Activated CD8-positive, alpha-beta memory T cell treated with anti-CD3 and anti-CD28 coated beads, Interleukin-2, amount 10 ng/mL, durations not matched to agents 7 days and 5 days (primary cell): Measurements from ENCODE around the gene SSBP4. TPM values are rescaled to one million over a fixed set of nuclear protein-coding genes. Genes with fewer than 3 reads are reported as not detected.
A peak's percentile ranks its signal among the peaks of the same experiment; 100 is the strongest.

Source experiments
- ATAC-seq: fragments of 150-1000 bp; cut with Tn5 transposase; one replicate; pipeline ENCODE4 v1.10.0; 2021; ENCODE audit warnings: moderate library complexity
- CTCF ChIA-PET: fragments of 350-600 bp; sonication (Branson Sonifier 250); formaldehyde crosslinking; loops from one replicate; lab custom pipeline; 2021; ENCODE audit warnings: antibody characterized with exemption; lab: Charles Lee
- DNase-seq: peaks from one replicate; pipeline ENCODE4 v3.0.0-alpha.2; 2020
- H3K27ac Mint-ChIP-seq: one replicate; pipeline ENCODE4 v1.8.0; 2021; ENCODE audit warnings: mild to moderate bottlenecking, mixed read lengths
- H3K27me3 Mint-ChIP-seq: one replicate; pipeline ENCODE4 v1.8.0; 2021; ENCODE audit warnings: mixed read lengths
- H3K36me3 Mint-ChIP-seq: one replicate; pipeline ENCODE4 v1.8.0; 2021; ENCODE audit warnings: mild to moderate bottlenecking, mixed read lengths
- H3K4me1 Mint-ChIP-seq: one replicate; pipeline ENCODE4 v1.8.0; 2021; ENCODE audit warnings: mixed read lengths
- H3K4me3 Mint-ChIP-seq: one replicate; pipeline ENCODE4 v1.8.0; 2021; ENCODE audit warnings: mild to moderate bottlenecking, moderate library complexity, mixed read lengths
- H3K9me3 Mint-ChIP-seq: one replicate; pipeline ENCODE4 v1.8.0; 2022; ENCODE audit warnings: low read depth, mixed read lengths
- total RNA-seq, 2 experiments: library from RNA; stranded (reverse); gene quantifications; one replicate each; pipeline ENCODE4 v1.2.3, GENCODE V29; 2021

SSBP4 gene
- total RNA-seq, 2 experiments from 2014 or later: 197 to 247 TPM

- peak overlapping the region; percentile 97 for H3K4me3 Mint-ChIP-seq
- peaks cover 77% of the 10 kb centered on the region for H3K4me1 Mint-ChIP-seq
- H3K9me3 Mint-ChIP-seq: no peaks in the 10 kb centered on the region
- peak overlapping the region; percentile 89 for H3K27ac Mint-ChIP-seq
- ATAC-seq: no peak
- H3K36me3 Mint-ChIP-seq: peaks cover 6% of the 10 kb centered on the region
- H3K27me3 Mint-ChIP-seq: peaks cover 3% of the 10 kb centered on the region
- CTCF ChIA-PET: interaction anchor here (1.1 to 17.3 kb wide), 8 partner anchors 8 to 213 kb away, joined by 3 to 278 read pairs (median 14); partner anchors contain the start of genes GDF15, IQCN, JUND and PGPEP1
- DNase-seq: peak; percentile 58
Measured at GRCh38 chr19:18418029-18418482, 1.1 kb upstream of the SSBP4 start.

- CTCF ChIA-PET: interaction anchor here (0.5 to 17.3 kb wide), 16 partner anchors 8 to 214 kb away, joined by 3 to 278 read pairs (median 4); partner anchors contain the start of genes GDF15, IQCN, JUND and PGPEP1
- H3K36me3 Mint-ChIP-seq: peaks cover 12% of the 10 kb centered on the region
- H3K4me1 Mint-ChIP-seq: peaks cover 79% of the 10 kb centered on the region
- peak overlapping the region; percentile 97 for H3K4me3 Mint-ChIP-seq
- peaks cover 3% of the 10 kb centered on the region for H3K27me3 Mint-ChIP-seq
- peak; percentile 24 for ATAC-seq
- peak overlapping the region; percentile 89 for H3K27ac Mint-ChIP-seq
- DNase-seq: peak; percentile 76
- no peaks in the 10 kb centered on the region for H3K9me3 Mint-ChIP-seq
Measured at GRCh38 chr19:18418483-18419194, 559 bp upstream of the SSBP4 start.

GRCh38 chr19:18419699-18420460 is 682 bp downstream of the SSBP4 start:
- CTCF ChIA-PET: interaction anchor here (0.9 to 17.3 kb wide), 13 partner anchors 9 to 169 kb away, joined by 3 to 278 read pairs (median 4); partner anchors contain the start of genes GDF15, IQCN, JUND and REX1BD
- Mint-ChIP-seq H3K27ac (peak overlapping the region; percentile 93), H3K4me1 (peaks cover 80% of the 10 kb centered on the region), H3K9me3 (no peaks in the 10 kb centered on the region), H3K27me3 (peaks cover 3% of the 10 kb centered on the region), H3K4me3 (peak overlapping the region; percentile 97), H3K36me3 (peaks cover 12% of the 10 kb centered on the region)
- ATAC-seq: peak; percentile 28
- peak; percentile 81 for DNase-seq

GRCh38 chr19:18420930-18421329 is 1.7 kb downstream of the SSBP4 start:
- H3K27ac Mint-ChIP-seq: peak overlapping the region; percentile 93
- peaks cover 12% of the 10 kb centered on the region for H3K36me3 Mint-ChIP-seq

GRCh38 chr19:18421371-18421959 is 2.3 kb downstream of the SSBP4 start:
- peak; percentile 49 for DNase-seq

More at GRCh38 chr19:18420930-18421329, 1.7 kb downstream of the SSBP4 start:
- Mint-ChIP-seq H3K4me3 (peak overlapping the region; percentile 97), H3K27me3 (peaks cover 3% of the 10 kb centered on the region), H3K4me1 (peaks cover 81% of the 10 kb centered on the region), H3K9me3 (no peaks in the 10 kb centered on the region)
- CTCF ChIA-PET: interaction anchor here (1.1 to 17.3 kb wide), 9 partner anchors 8 to 168 kb away, joined by 3 to 278 read pairs (median 6); partner anchors contain the start of genes GDF15, IQCN, JUND and REX1BD
- DNase-seq (peak; percentile 43), ATAC-seq (no peak)

GRCh38 chr19:18422530-18423191 is 3.5 kb downstream of the SSBP4 start:
- H3K27ac Mint-ChIP-seq: peak overlapping the region; percentile 93
- ATAC-seq (peak; percentile 13), DNase-seq (peak; percentile 82)
- no peaks in the 10 kb centered on the region for H3K9me3 Mint-ChIP-seq
- CTCF ChIA-PET: interaction anchor here (0.6 to 17.3 kb wide), 13 partner anchors 8 to 166 kb away, joined by 3 to 278 read pairs (median 4); partner anchors contain the start of genes GDF15 and REX1BD
- peaks cover 3% of the 10 kb centered on the region for H3K27me3 Mint-ChIP-seq
- peaks cover 74% of the 10 kb centered on the region for H3K4me1 Mint-ChIP-seq
- peak overlapping the region; percentile 97 for H3K4me3 Mint-ChIP-seq
- H3K36me3 Mint-ChIP-seq: peaks cover 12% of the 10 kb centered on the region

More at GRCh38 chr19:18421371-18421959, 2.3 kb downstream of the SSBP4 start:
- Mint-ChIP-seq H3K36me3 (peaks cover 12% of the 10 kb centered on the region), H3K9me3 (no peaks in the 10 kb centered on the region), H3K4me3 (peak overlapping the region; percentile 97), H3K27ac (peak overlapping the region; percentile 93), H3K27me3 (peaks cover 3% of the 10 kb centered on the region), H3K4me1 (peaks cover 79% of the 10 kb centered on the region)
- no peak for ATAC-seq
- CTCF ChIA-PET: interaction anchor here (0.7 to 17.3 kb wide), 13 partner anchors 8 to 167 kb away, joined by 3 to 278 read pairs (median 4); partner anchors contain the start of genes GDF15 and REX1BD

- Mint-ChIP-seq H3K9me3 (no peaks in the 10 kb centered on the region), H3K4me1 (peaks cover 70% of the 10 kb centered on the region), H3K27ac (peak overlapping the region; percentile 93), H3K36me3 (peaks cover 12% of the 10 kb centered on the region), H3K4me3 (peak overlapping the region; percentile 97), H3K27me3 (no peaks in the 10 kb centered on the region)
- no peak for ATAC-seq
- CTCF ChIA-PET: interaction anchor here (0.6 to 17.3 kb wide), 12 partner anchors 8 to 165 kb away, joined by 3 to 278 read pairs (median 4); partner anchors contain the start of genes GDF15 and REX1BD
- DNase-seq: peak; percentile 45
Measured at GRCh38 chr19:18423258-18424020, 4.2 kb downstream of the SSBP4 start.

- H3K36me3 Mint-ChIP-seq: peaks cover 12% of the 10 kb centered on the region
- DNase-seq (peak; percentile 40), ATAC-seq (no peak)
- H3K27me3 Mint-ChIP-seq: no peaks in the 10 kb centered on the region
- no peaks in the 10 kb centered on the region for H3K9me3 Mint-ChIP-seq
- H3K27ac Mint-ChIP-seq: peak overlapping the region; percentile 93
- H3K4me1 Mint-ChIP-seq: peaks cover 66% of the 10 kb centered on the region
- peak overlapping the region; percentile 97 for H3K4me3 Mint-ChIP-seq
- CTCF ChIA-PET: interaction anchor here (1.0 to 17.3 kb wide), 6 partner anchors 13 to 96 kb away, joined by 3 to 278 read pairs (median 4); partner anchors contain the start of gene GDF15
Measured at GRCh38 chr19:18424122-18424889, 5.1 kb downstream of the SSBP4 start.

- DNase-seq (peak; percentile 39), ATAC-seq (no peak)
- H3K27ac Mint-ChIP-seq: no peak overlapping the region
- H3K9me3 Mint-ChIP-seq: no peaks in the 10 kb centered on the region
- CTCF ChIA-PET: interaction anchor here (17.3 kb wide), 1 partner anchor 37 kb away, joined by 278 read pairs; the partner anchor contains the start of gene GDF15
- no peaks in the 10 kb centered on the region for H3K27me3 Mint-ChIP-seq
- H3K4me1 Mint-ChIP-seq: peaks cover 71% of the 10 kb centered on the region
- peaks cover 12% of the 10 kb centered on the region for H3K36me3 Mint-ChIP-seq
- H3K4me3 Mint-ChIP-seq: no peak overlapping the region
Measured at GRCh38 chr19:18424890-18425514, 5.8 kb downstream of the SSBP4 start.

- Mint-ChIP-seq H3K4me1 (peaks cover 70% of the 10 kb centered on the region), H3K27me3 (no peaks in the 10 kb centered on the region), H3K4me3 (no peak overlapping the region), H3K27ac (peak overlapping the region; percentile 43), H3K9me3 (no peaks in the 10 kb centered on the region), H3K36me3 (peaks cover 9% of the 10 kb centered on the region)
- no peak for ATAC-seq
- CTCF ChIA-PET: interaction anchor here (1.0 to 17.3 kb wide), 2 partner anchors 12 to 38 kb away, joined by 3 to 278 read pairs; partner anchors contain the start of gene GDF15
- no peak for DNase-seq
Measured at GRCh38 chr19:18425515-18426415, 6.6 kb downstream of the SSBP4 start.
